HCT116 (cell line): Measurements from ENCODE around the gene IGFBP6. TPM values are rescaled to one million over a fixed set of nuclear protein-coding genes. Genes with fewer than 3 reads are reported as not detected.

Experiments
- ATAC-seq: fragments of 200-7000 bp; cut with Tn5 transposase; 2 replicates; pipeline ENCODE4 v1.9.1; 2020; ENCODE audit warnings: mild to moderate bottlenecking, moderate library complexity
- BruUV-seq: library from RNA; stranded (reverse); fragments of 400-500 nt; replicated peaks from 2 replicates; lab custom pipeline; 2021; lab: Mats Ljungman, UMichigan
- CTCF ChIA-PET: fragments of 300-600 bp; sonication (Branson Sonifier 250); formaldehyde crosslinking; loops from one replicate; lab custom pipeline; 2021; ENCODE audit warnings: antibody characterized with exemption; lab: Charles Lee
- POLR2A ChIA-PET: fragments of 300-600, 350-600 bp; sonication (Branson Sonifier 250); formaldehyde crosslinking; loops from one replicate; lab custom pipeline; 2021; ENCODE audit warnings: antibody characterized with exemption; lab: Charles Lee
- RAD21 ChIA-PET, 2 experiments: fragments of 300-600 bp; sonication (Branson Sonifier 250); formaldehyde crosslinking; loops; one replicate each; lab custom pipeline; 2023; ENCODE audit warnings: low total read pairs in 2 of 2; ENCODE audit not compliant: uncharacterized antibody in 2 of 2, unreplicated experiment in 2 of 2, low non-redundant PET in 1 of 2; lab: Charles Lee
- DNase-seq: peaks from one replicate; pipeline ENCODE4 v3.0.0-alpha.2; 2010; ENCODE audit warnings: low read depth, low spot score
- H2AFZ ChIP-seq: fragments of 200-600 bp; shearing (Covaris generic), sonication (generic); 2 replicates; pipeline ENCODE4 v1.6.1; 2017; ENCODE audit warnings: low read depth, mixed run types, mixed read lengths, antibody characterized with exemption, low read length; ENCODE audit not compliant: poor library complexity, severe bottlenecking
- H3K27ac ChIP-seq: 2 replicates; pipeline ENCODE4 v1.5.1; 2012; ENCODE audit warnings: low read depth, low read length
- H3K27me3 ChIP-seq: fragments of 200-600 bp; sonication (generic); 2 replicates; pipeline ENCODE4 v1.6.1; 2016; ENCODE audit warnings: mixed run types, low read length, mixed read lengths; ENCODE audit not compliant: insufficient read depth
- H3K36me3 ChIP-seq, 2 experiments: fragments of 200-500 bp in 1 of 2; fragments of 200-600 bp in 1 of 2; sonication (Bioruptor generic) in 1 of 2; sonication (generic) in 1 of 2; 2 replicates each; pipeline versions ENCODE4 v1.5.1 to v1.6.1; 2014 to 2016; ENCODE audit warnings: low read length in 2 of 2, inconsistent platforms in 1 of 2, mixed read lengths in 1 of 2, mixed run types in 1 of 2; ENCODE audit not compliant: insufficient read depth in 2 of 2, control insufficient read depth in 1 of 2
- H3K4me1 ChIP-seq, 2 experiments: fragments of 200-600 bp in 1 of 2; sonication (generic) in 1 of 2; 2 replicates each; pipeline versions ENCODE4 v1.5.1 to v1.6.1; 2012 to 2017; ENCODE audit warnings: low read length in 2 of 2, inconsistent platforms in 1 of 2, mild to moderate bottlenecking in 1 of 2, mixed read lengths in 1 of 2, mixed run types in 1 of 2, moderate library complexity in 1 of 2; ENCODE audit not compliant: insufficient read depth in 2 of 2, control insufficient read depth in 1 of 2
- H3K4me2 ChIP-seq: fragments of 200-600 bp; sonication (generic); 2 replicates; pipeline ENCODE4 v1.6.1; 2017; ENCODE audit warnings: mixed run types, low read length, mixed read lengths
- H3K4me3 ChIP-seq, 2 experiments: fragments of 200-600 bp in 1 of 2; sonication (generic) in 1 of 2; replicated peaks in 1 of 2; 2 replicates each; pipeline ENCODE4 v1.5.1; 2011 to 2016; ENCODE audit warnings: low read length in 2 of 2, control low read depth in 1 of 2, low read depth in 1 of 2, mild to moderate bottlenecking in 1 of 2, mixed read lengths in 1 of 2, mixed run types in 1 of 2
- H3K79me2 ChIP-seq: fragments of 200-600 bp; sonication (generic); 2 replicates; pipeline ENCODE4 v1.6.1; 2017; ENCODE audit warnings: mild to moderate bottlenecking, mixed run types, low read length, moderate library complexity, mixed read lengths; ENCODE audit not compliant: insufficient read depth
- H3K9ac ChIP-seq: fragments of 200-600 bp; sonication (generic); 2 replicates; pipeline ENCODE4 v1.6.1; 2016; ENCODE audit warnings: low read length, mixed read lengths
- H3K9me2 ChIP-seq: fragments of 200-600 bp; sonication (generic), shearing (Covaris generic); 2 replicates; pipeline ENCODE4 v1.6.1; 2017; ENCODE audit warnings: mixed run types, mild to moderate bottlenecking, moderate library complexity; ENCODE audit not compliant: insufficient read depth
- H3K9me3 ChIP-seq, 2 experiments: fragments of 200-500 bp in 1 of 2; fragments of 200-600 bp in 1 of 2; sonication (Bioruptor generic) in 1 of 2; sonication (generic) in 1 of 2; 2 replicates each; pipeline ENCODE4 v1.6.1; 2014 to 2017; ENCODE audit warnings: low read length in 2 of 2, mixed read lengths in 2 of 2, inconsistent platforms in 1 of 2, low read depth in 1 of 2, mild to moderate bottlenecking in 1 of 2, mixed run types in 1 of 2, moderate library complexity in 1 of 2; ENCODE audit not compliant: control insufficient read depth in 1 of 2, insufficient read depth in 1 of 2
- H4K20me1 ChIP-seq: fragments of 200-600 bp; sonication (generic), shearing (Covaris generic); 2 replicates; pipeline ENCODE4 v1.6.1; 2017; ENCODE audit warnings: mixed run types, mild to moderate bottlenecking, moderate library complexity; ENCODE audit not compliant: insufficient read depth
- ELF1 ChIP-seq: IDR thresholded peaks from 2 replicates; pipeline ENCODE4 v1.6.1; 2012; ENCODE audit warnings: low read depth, borderline replicate concordance
- EZH2 ChIP-seq: fragments of 200-600 bp; sonication (generic); IDR thresholded peaks from 2 replicates; pipeline ENCODE4 v1.6.1; 2017; ENCODE audit warnings: antibody characterized with exemption, mixed run types
- EZH2phosphoT487 ChIP-seq: fragments of 200-600 bp; IDR thresholded peaks from 2 replicates; pipeline ENCODE4 v1.6.1; 2018; ENCODE audit warnings: antibody characterized with exemption, borderline replicate concordance
- JUND ChIP-seq: IDR thresholded peaks from 2 replicates; pipeline ENCODE4 v1.6.1; 2012
- POLR2AphosphoS5 ChIP-seq: IDR thresholded peaks from 2 replicates; pipeline ENCODE4 v1.6.1; 2011; ENCODE audit warnings: mild to moderate bottlenecking, low read depth, low read length, moderate library complexity
- SIN3A ChIP-seq: IDR thresholded peaks from 2 replicates; pipeline ENCODE4 v1.6.1; 2012; ENCODE audit warnings: low read depth
- SRF ChIP-seq: IDR thresholded peaks from 2 replicates; pipeline ENCODE4 v1.6.1; 2012; ENCODE audit warnings: low read depth
- TCF7L2 ChIP-seq: IDR thresholded peaks from 2 replicates; pipeline ENCODE4 v1.7.0; 2011; ENCODE audit warnings: borderline replicate concordance, inconsistent platforms; ENCODE audit not compliant: insufficient read depth, insufficient read length; ENCODE audit errors: extremely low read depth
- ZFX ChIP-seq: fragments of 450-650 bp; IDR thresholded peaks from 2 replicates; pipeline ENCODE4 v1.6.1; 2017
- ZNF274 ChIP-seq: fragments of 200-500 bp; sonication (Bioruptor generic); IDR thresholded peaks from 2 replicates; pipeline ENCODE4 v1.6.1; 2014; ENCODE audit warnings: mild to moderate bottlenecking, low read depth, low read length, inconsistent platforms
- intact Hi-C: fragments of 100-400 bp; cut with micrococcal nuclease; formaldehyde crosslinking; loops from 2 replicates; pipeline ENCODE4 v1.10.0; 2022
- total RNA-seq: library from RNA; stranded (reverse); gene quantifications from one replicate; pipeline ENCODE4 v1.2.1, GENCODE V29; 2021; ENCODE audit not compliant: unreplicated experiment
- TF ChIP-seq, protein P1 (sequence below), 3 experiments: fragments of 200-600 bp in 1 of 3; sonication (generic) in 1 of 3; IDR thresholded peaks in 2 of 3; conservative IDR thresholded peaks in 1 of 3; 2 replicates each; pipeline ENCODE4 v1.5.1; 2012 to 2017; ENCODE audit warnings: low read depth in 2 of 3, low read length in 2 of 3, antibody characterized with exemption in 1 of 3, borderline replicate concordance in 1 of 3, control low read depth in 1 of 3, mild to moderate bottlenecking in 1 of 3, mixed read lengths in 1 of 3, mixed run types in 1 of 3, moderate library complexity in 1 of 3; ENCODE audit not compliant: insufficient read depth in 1 of 3
- TF ChIP-seq, protein P2 (sequence below): IDR thresholded peaks from 2 replicates; pipeline ENCODE4 v1.6.1; 2011; ENCODE audit warnings: mild to moderate bottlenecking, low read length, moderate library complexity; ENCODE audit not compliant: insufficient replicate concordance; ENCODE audit errors: extremely low read depth
- TF ChIP-seq, protein P3 (sequence below): IDR thresholded peaks from 2 replicates; pipeline ENCODE4 v1.6.1; 2012; ENCODE audit warnings: low read depth

IGFBP6 gene
- total RNA-seq, 1 experiment from 2014 or later: 83.4 TPM

DNA sequence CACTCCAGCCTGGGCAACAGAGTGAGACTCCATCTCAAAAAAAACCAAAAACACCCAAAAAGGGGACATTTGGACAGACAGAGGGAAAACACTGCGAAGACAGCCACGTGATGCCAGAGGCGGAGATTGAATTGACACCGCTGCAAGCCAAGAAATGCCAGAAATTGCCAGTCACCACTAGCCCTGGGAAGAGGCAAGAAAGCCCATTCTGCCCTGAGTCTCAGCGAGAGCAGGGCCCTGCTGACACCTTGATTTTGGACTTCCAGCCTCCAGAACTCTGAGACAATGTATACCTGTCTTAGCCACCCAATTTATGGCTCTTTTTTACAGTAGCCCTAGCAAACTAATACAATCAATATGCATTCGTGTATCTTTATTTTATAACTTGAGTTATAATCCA, 7.4 kb upstream of the IGFBP6 start:
- Histone ChIP-seq H3K9me3 (peaks cover 0 to 2% of the 10 kb centered on the region in 2 experiments; a peak in 2 of 4 replicates), H3K4me3 (no peak overlapping the region), H3K9me2 (no peaks in the 10 kb centered on the region; the same call in 1 of the 2 replicates), H3K27ac (no peak overlapping the region), H2AFZ (no peak overlapping the region), H4K20me1 (no peaks in the 10 kb centered on the region), H3K79me2 (no peaks in the 10 kb centered on the region), H3K4me2 (no peak overlapping the region), H3K4me1 (peaks cover 11 to 17% of the 10 kb centered on the region in 2 experiments), H3K9ac (no peak overlapping the region), H3K27me3 (no peaks in the 10 kb centered on the region), H3K36me3 (no peaks in the 10 kb centered on the region)
- RAD21 ChIA-PET: no interaction called here
- TF ChIP-seq, protein P1, sequence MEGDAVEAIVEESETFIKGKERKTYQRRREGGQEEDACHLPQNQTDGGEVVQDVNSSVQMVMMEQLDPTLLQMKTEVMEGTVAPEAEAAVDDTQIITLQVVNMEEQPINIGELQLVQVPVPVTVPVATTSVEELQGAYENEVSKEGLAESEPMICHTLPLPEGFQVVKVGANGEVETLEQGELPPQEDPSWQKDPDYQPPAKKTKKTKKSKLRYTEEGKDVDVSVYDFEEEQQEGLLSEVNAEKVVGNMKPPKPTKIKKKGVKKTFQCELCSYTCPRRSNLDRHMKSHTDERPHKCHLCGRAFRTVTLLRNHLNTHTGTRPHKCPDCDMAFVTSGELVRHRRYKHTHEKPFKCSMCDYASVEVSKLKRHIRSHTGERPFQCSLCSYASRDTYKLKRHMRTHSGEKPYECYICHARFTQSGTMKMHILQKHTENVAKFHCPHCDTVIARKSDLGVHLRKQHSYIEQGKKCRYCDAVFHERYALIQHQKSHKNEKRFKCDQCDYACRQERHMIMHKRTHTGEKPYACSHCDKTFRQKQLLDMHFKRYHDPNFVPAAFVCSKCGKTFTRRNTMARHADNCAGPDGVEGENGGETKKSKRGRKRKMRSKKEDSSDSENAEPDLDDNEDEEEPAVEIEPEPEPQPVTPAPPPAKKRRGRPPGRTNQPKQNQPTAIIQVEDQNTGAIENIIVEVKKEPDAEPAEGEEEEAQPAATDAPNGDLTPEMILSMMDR (IDR thresholded peaks at IDR 0.05 in 2 of 3, conservative IDR thresholded peaks at IDR 0.05 in 1 of 3; ENCODE audit: borderline replicate concordance in 1 of 3, insufficient read depth in 1 of 3, low read depth in 2 of 3, low read length in 2 of 3): no peak
- TF ChIP-seq TCF7L2: no peak
- DNase-seq (no peak), ATAC-seq (no peak)
- BruUV-seq: no TSS peak
- intact Hi-C loops: no loop called here
- CTCF ChIA-PET: no interaction called here
- POLR2A ChIA-PET: interaction anchor here (1.3 kb wide), 1 partner anchor 10 kb away, joined by 5 read pairs; the partner anchor contains the start of gene SPRYD3

DNA sequence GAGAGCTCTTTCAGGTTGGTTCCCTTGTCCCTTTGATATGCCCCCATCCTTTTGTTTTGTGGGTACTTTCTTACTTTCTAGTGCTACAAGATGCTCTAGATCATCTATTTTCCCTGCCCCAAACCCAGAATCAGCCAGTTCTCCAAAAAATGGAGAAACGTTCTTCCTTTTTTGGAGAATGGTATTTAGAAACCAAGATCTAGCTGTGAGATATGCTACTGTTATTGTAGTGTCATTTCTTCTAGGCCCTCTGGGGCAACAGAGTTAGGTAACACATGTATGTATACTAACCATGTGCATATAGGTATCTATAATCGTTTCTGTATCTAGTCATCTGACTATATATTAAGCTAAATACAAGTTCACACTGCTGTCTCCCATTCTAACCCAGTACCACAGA, 6.9 kb upstream of the IGFBP6 start:
- Histone ChIP-seq H3K79me2 (no peaks in the 10 kb centered on the region), H4K20me1 (no peaks in the 10 kb centered on the region), H3K4me1 (peaks cover 15 to 22% of the 10 kb centered on the region in 2 experiments), H3K27ac (no peak overlapping the region), H2AFZ (no peak overlapping the region), H3K36me3 (no peaks in the 10 kb centered on the region), H3K4me2 (no peak overlapping the region), H3K9me3 (no peaks in the 10 kb centered on the region), H3K9me2 (no peaks in the 10 kb centered on the region; the same call in 1 of the 2 replicates), H3K27me3 (no peaks in the 10 kb centered on the region), H3K9ac (no peak overlapping the region), H3K4me3 (no peak overlapping the region)
- POLR2A ChIA-PET: interaction anchor here (1.3 kb wide), 1 partner anchor 11 kb away, joined by 5 read pairs; the partner anchor contains the start of gene SPRYD3
- no peak for ATAC-seq
- BruUV-seq: no TSS peak
- intact Hi-C loops: no loop called here
- no peak for DNase-seq
- RAD21 ChIA-PET: no interaction called here
- CTCF ChIA-PET: no interaction called here
- TF ChIP-seq, protein P2, sequence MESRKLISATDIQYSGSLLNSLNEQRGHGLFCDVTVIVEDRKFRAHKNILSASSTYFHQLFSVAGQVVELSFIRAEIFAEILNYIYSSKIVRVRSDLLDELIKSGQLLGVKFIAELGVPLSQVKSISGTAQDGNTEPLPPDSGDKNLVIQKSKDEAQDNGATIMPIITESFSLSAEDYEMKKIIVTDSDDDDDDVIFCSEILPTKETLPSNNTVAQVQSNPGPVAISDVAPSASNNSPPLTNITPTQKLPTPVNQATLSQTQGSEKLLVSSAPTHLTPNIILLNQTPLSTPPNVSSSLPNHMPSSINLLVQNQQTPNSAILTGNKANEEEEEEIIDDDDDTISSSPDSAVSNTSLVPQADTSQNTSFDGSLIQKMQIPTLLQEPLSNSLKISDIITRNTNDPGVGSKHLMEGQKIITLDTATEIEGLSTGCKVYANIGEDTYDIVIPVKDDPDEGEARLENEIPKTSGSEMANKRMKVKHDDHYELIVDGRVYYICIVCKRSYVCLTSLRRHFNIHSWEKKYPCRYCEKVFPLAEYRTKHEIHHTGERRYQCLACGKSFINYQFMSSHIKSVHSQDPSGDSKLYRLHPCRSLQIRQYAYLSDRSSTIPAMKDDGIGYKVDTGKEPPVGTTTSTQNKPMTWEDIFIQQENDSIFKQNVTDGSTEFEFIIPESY: no peak
- TF ChIP-seq, protein P3, sequence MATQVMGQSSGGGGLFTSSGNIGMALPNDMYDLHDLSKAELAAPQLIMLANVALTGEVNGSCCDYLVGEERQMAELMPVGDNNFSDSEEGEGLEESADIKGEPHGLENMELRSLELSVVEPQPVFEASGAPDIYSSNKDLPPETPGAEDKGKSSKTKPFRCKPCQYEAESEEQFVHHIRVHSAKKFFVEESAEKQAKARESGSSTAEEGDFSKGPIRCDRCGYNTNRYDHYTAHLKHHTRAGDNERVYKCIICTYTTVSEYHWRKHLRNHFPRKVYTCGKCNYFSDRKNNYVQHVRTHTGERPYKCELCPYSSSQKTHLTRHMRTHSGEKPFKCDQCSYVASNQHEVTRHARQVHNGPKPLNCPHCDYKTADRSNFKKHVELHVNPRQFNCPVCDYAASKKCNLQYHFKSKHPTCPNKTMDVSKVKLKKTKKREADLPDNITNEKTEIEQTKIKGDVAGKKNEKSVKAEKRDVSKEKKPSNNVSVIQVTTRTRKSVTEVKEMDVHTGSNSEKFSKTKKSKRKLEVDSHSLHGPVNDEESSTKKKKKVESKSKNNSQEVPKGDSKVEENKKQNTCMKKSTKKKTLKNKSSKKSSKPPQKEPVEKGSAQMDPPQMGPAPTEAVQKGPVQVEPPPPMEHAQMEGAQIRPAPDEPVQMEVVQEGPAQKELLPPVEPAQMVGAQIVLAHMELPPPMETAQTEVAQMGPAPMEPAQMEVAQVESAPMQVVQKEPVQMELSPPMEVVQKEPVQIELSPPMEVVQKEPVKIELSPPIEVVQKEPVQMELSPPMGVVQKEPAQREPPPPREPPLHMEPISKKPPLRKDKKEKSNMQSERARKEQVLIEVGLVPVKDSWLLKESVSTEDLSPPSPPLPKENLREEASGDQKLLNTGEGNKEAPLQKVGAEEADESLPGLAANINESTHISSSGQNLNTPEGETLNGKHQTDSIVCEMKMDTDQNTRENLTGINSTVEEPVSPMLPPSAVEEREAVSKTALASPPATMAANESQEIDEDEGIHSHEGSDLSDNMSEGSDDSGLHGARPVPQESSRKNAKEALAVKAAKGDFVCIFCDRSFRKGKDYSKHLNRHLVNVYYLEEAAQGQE: no peak
- TF ChIP-seq ELF1 (no peak), POLR2AphosphoS5 (no peak), EZH2 (no peak), ZNF274 (no peak), SRF (no peak), ZFX (no peak), JUND (no peak), EZH2phosphoT487 (no peak), SIN3A (no peak)
